ENCODE measurements around the gene GAS6.
"Not testable (repeated sequence)": the region's sequence is repeated elsewhere in the genome, so short reads cannot be mapped to it uniquely, and the experiment has no call there.

Gene GAS6

GRCh38 chr13:113803409-113804016 is 60.4 kb downstream of the GAS6 start:
- DNase-seq, result no peak

- no peak for DNase-seq
These were observed 61.1 kb downstream of the GAS6 start for GRCh38 chr13:113802761-113803160.

- no peak for DNase-seq
These were observed 61.8 kb downstream of the GAS6 start for GRCh38 chr13:113802090-113802531.

GRCh38 chr13:113801289-113801961 is 62.5 kb downstream of the GAS6 start:
- no peak for DNase-seq

GRCh38 chr13:113800576-113800926 is 63.3 kb downstream of the GAS6 start:
- DNase-seq, result no peak

GRCh38 chr13:113798200-113798811 is 65.6 kb downstream of the GAS6 start:
- DNase-seq, result no peak

GRCh38 chr13:113796964-113797676 is 66.8 kb downstream of the GAS6 start:
- no peak for DNase-seq

- DNase-seq, result no peak
These were observed 67.5 kb downstream of the GAS6 start for GRCh38 chr13:113796211-113796963.

- DNase-seq, result not testable (repeated sequence)
These were observed 68.5 kb downstream of the GAS6 start for GRCh38 chr13:113795362-113795761.

GRCh38 chr13:113794764-113795173 is 69.1 kb downstream of the GAS6 start:
- no peak for DNase-seq

GRCh38 chr13:113794086-113794485 is 69.8 kb downstream of the GAS6 start:
- no peak for DNase-seq

- no peak for DNase-seq
These were observed 70.2 kb downstream of the GAS6 start for GRCh38 chr13:113793718-113794085.

GRCh38 chr13:113792886-113793717 is 70.8 kb downstream of the GAS6 start:
- no peak for DNase-seq

- no peak for DNase-seq
These were observed 71.6 kb downstream of the GAS6 start for GRCh38 chr13:113792236-113792770.

GRCh38 chr13:113791761-113792160 is 72.1 kb downstream of the GAS6 start:
- no peak for DNase-seq

GRCh38 chr13:113791226-113791625 is 72.7 kb downstream of the GAS6 start:
- DNase-seq, result no peak

- not testable (repeated sequence) for DNase-seq
These were observed 73.9 kb downstream of the GAS6 start for GRCh38 chr13:113789931-113790330.

- DNase-seq, result no peak
These were observed 74.7 kb downstream of the GAS6 start for GRCh38 chr13:113789167-113789566.

- no peak for DNase-seq
These were observed 75.3 kb downstream of the GAS6 start for GRCh38 chr13:113788413-113789135.

GRCh38 chr13:113787694-113788093 is 76.2 kb downstream of the GAS6 start:
- DNase-seq, result no peak

- no peak for DNase-seq
These were observed 77.5 kb downstream of the GAS6 start for GRCh38 chr13:113786262-113786841.
